Upper lobe of left lung (tissue), 4 donors: ENCODE data around the gene SGPL1.

Source experiments
- CTCF ChIP-seq, 6 experiments: fragments of 450-650 bp in 4 of 6; fragments of 200-600 bp in 2 of 6; sonication (generic) in 2 of 6; IDR thresholded peaks; one replicate each; pipeline ENCODE4 v1.5.1; 2016 to 2019; ENCODE audit warnings: antibody characterized with exemption in 6 of 6
- POLR2A ChIP-seq, 4 donors: fragments of 450-650 bp; IDR thresholded peaks; one replicate each; pipeline ENCODE4 v1.5.1; 2016 to 2017; ENCODE audit warnings: antibody characterized with exemption in 4 of 4, mild to moderate bottlenecking in 2 of 4
- POLR2AphosphoS5 ChIP-seq, 2 donors: sonication (generic); formaldehyde crosslinking; IDR thresholded peaks; one replicate each; pipeline ENCODE4 v1.5.1; 2017; ENCODE audit warnings: antibody characterized with exemption in 2 of 2

GRCh38 chr10:70899096-70899495 is 83.3 kb downstream of the SGPL1 start:
- no peak for TF ChIP-seq CTCF (IDR thresholded peaks at IDR 0.05)
- no peak for TF ChIP-seq POLR2AphosphoS5 (IDR thresholded peaks at IDR 0.05)
- no peak for TF ChIP-seq POLR2A (IDR thresholded peaks at IDR 0.05)
